GM19372 (cell line): ENCODE data around the gene MAP4K2.

ENCODE experiments used
- ATAC-seq: cut with Tn5 transposase; IDR thresholded peaks from one replicate; pipeline ENCODE4 v1.9.1; 2021; ENCODE audit warnings: mild to moderate bottlenecking, low read depth, moderate library complexity; ENCODE audit not compliant: unreplicated experiment

MAP4K2 gene

DNA sequence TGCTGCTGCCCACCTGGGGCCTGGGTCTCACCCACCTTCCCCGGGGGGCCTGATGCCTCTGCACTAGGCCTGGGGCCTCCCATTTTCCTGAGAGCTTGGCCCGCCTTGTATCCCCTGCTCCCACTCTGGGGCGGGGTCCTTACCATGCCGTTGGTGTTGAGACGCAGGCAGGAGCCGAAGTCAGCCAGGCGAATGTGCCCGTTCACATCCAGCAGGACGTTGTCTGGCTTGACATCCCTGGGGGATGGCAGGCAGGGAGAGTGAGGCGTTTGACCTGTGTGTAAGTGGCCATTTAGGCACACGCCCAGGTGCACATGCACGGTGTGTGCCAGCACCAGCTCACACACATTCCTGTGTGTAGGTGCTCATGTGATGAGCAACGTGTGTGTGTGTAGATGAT, 36.3 kb upstream of the MAP4K2 start:
- ATAC-seq: no peak

DNA sequence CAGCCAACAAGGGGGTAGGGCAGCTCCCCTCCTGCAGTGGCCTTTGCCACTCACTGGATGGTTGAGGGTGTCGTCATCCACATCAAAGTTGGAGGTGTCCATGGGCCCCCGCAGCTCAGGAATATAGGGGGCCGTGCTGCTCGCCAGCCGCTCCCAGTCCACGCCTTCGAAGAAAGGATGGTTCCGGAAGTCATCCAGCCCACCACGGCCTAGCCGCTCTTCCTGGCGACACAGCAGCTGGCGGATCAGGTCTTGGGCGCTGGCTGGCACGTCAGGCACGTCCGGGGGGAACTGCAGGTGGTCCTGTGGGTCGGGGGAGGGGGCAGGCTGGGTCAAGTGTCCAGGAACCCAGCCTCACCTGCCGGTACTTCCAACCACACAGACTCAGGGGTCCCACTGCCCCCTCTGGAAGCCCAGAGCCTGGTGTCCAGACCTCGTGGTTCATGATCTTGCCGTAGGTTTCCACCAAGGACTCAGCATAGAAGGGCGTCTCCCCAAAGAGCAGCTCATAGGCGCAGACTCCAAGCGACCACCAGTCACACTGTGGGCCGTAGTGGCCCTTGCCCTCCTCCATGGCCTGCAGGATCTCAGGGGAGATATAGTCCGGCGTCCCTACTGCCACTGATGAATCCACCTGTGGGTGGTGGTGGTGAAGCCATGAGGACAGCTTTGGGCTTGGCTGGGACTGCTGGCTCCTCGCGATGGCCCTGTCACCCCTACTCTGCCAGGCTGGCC, 35.8 kb upstream of the MAP4K2 start:
- ATAC-seq: no peak

DNA sequence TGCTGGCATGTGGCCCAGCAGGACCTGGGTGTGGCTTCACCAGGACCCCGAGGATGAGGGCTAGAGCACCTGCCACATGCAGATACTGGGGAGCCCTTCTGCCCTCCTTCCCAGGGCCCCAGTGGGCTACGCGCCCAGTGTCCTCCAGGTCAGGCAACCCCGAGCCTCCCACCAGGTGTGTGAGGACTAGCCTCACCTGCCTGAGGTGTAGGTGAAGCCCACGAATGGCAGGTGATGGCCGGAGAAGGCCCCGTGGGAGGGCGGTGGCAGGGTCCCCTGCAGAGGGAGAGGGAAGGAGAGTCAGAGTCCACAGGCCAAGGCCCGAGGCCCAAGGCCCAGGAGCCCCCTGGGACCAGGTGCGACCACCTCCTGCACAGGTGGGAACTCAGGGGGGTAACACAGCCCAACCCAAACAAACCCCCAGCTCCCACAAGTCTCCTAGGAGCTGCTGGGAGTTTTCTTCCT, 34.9 kb upstream of the MAP4K2 start:
- ATAC-seq: no peak

- no peak for ATAC-seq
Measured at GRCh38 chr11:64836448-64837072, 33.5 kb upstream of the MAP4K2 start.

DNA sequence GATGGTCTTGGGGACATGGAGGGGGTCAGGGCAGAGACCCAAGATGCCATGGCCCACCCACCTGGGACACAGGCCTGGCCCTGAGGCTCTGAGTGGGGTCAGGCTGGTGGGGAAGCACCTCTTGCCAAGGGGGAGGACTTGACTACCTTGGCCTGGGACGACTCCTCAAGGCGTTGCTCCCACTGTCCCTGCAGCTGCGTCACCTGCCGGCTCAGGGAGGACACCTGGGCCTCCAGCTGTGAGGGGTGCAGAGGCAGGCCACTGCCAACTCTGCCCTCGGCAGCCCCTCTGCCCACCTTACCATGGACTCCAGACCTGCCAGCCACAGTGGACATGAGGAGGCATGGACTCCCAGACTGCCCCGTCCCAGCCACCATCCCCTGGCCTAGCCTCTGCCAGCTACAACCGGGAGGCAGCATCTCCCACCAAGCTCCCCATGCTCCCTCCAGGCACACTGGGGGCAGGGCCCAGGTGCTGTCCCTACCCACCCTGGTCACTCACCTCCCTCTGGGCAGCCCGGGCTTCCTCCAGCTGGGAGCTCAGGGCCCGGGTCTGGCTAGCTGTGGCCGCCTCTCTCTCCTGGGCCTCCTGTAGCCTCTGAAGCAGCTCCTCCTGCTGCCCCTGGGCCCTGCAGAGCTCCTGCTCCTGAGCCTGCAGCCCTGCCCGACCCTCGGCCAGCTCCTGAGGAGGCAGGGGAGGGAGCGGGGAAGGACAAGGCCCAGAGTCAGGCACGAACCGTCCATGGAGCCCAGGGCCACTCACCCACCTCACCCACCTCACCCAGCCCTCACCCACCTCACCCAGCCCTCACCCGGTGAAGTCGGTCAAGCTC, 32.8 kb upstream of the MAP4K2 start:
- ATAC-seq: no peak

- no peak for ATAC-seq
Measured at GRCh38 chr11:64834723-64835615, 32.0 kb upstream of the MAP4K2 start.

DNA sequence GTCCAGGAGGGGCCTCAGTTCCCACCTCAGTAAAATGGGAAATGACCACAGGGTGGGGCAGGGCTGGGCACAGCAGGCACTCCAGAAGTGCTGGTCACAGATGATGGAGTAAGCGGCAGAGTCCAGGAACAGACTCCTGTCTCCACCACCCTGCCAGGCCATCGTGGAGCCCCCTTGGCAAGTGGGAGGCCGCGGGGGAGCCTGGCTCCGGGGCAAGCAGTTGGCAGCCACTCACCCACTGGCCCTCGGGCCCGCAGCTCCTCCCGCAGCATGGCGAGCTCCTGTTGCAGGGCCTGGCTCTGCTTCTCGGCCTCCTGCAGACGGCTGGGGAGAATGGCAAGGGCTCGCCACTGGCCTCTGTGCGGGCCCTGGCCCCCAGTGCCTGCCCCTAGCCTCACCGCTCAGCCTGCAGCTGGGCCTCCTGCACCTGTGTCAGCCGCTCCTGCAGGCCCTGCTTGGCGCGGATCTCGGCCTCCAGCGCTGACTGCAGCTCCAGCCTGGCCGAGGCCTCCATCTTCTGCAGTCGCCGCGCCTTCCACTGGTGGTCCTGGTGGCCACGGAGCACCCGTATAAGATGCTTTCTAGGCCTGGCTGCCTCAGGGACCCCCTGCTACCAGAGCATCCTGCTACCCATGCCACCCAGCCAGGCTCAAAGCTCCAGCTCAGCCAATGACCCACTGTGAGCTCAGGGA, 31.2 kb upstream of the MAP4K2 start:
- no peak for ATAC-seq

DNA sequence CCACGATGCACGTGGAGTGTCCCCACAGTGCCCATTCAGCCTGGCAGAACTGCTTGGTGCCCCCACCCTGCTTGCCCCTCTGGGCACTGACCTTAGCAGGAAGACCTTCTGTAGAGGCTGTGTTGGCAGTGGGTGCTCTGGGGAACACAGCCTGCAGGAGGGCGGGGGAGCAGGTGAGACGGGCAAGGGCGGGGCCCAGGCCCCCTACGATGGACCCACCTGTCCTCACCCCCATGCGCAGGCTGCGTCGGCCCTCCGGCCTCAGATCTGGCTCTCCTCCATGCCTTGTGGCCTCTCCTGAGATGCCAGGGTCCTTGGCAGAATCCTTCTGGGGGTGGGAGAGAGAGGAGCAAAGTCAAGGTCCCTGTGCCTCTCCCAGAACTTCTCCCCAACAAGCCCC, 30.5 kb upstream of the MAP4K2 start:
- no peak for ATAC-seq

DNA sequence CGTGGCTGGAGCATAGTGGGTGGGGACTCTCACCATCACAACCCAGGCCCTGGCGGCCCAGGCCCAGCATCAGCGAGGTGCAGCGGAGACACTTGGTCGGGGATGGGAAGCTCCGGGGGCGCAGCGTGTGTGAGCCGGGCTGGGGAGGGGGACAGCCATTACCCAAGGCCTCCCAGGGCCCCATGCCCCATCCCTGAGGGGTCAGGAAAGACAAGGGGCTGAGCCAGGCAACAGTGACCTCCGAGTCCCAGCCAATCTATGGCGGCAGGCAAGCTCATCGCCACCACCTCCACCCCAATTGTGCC, 30.1 kb upstream of the MAP4K2 start:
- no peak for ATAC-seq

- no peak for ATAC-seq
Measured at GRCh38 chr11:64832467-64833197, 29.6 kb upstream of the MAP4K2 start.

DNA sequence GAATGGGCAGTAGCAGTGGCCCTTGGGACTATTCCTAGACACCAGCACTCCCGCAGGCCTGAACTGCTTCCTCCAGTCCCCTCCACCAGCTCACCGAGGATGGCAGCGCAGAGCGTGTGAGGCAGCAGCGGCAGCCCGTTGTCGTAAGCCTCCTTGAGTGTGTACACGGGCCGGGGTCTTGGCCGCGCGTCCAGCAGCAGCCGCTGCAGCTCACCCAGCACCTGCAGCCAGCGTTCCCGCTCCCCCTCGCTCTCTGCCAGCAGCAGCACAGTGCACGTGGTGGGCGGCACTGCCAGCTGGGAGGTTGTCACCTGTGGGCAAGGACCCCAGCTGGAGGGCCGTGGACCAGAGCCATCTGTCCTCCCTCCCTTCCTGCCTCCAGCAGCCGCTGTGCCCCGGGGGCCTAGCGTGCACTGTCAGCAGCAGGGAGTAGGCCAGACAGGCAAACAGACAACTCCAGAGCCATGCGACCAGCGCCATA, 28.4 kb upstream of the MAP4K2 start:
- no peak for ATAC-seq

DNA sequence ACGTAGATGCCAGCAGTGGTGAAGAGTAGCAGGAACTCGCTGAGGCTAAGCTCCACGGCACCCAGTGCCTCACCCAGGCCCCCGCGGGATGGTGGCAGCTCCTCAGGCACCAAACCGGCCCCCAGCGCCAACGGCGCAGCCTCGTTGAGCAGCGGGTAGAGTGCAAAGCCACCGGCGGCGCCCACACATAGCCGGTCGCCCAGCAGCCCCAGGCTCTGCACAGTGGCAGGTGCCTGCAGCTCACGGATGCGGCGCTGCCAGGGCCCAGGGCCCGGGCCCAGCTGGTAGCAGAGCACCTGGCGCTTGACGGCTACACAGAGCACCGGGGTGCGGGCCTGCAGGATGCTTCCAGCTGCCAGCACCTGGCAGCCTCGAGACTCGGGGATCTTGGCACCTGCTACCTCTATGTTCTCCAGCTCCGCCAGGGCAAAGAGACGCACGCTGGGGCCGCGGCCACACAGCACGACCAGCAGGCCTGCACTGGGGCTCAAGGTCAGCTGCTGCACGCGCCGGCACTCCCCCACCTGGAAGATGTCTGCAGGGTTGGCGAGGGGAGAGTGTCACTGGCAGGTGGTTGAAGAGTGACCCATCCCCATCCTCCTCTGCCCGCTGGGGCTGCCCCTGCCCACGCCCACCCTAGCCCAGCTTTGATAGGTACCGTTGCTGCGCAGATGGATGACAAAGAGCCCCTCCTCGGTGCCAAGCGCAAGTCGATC, 26.7 kb upstream of the MAP4K2 start:
- ATAC-seq: no peak

DNA sequence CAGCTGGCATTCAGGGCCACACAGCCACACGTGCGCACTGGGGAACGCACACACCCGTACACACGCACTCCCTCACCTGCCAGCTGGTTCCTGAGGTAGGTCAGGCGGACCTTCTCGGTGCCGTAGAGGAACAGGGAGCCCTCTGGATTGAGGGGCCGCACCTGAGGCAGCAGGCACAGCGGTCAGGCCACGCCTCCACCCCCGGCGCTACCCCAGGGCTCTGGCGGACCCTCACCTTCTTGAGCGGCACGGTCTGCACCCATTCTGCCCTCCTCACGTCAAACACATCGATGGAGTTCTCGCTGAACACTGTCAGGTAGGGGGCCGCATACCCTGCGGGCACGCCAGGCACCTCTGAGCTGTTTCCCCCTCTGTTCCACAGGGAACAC, 24.4 kb upstream of the MAP4K2 start:
- no peak for ATAC-seq

- ATAC-seq: no peak
Measured at GRCh38 chr11:64826578-64827450, 23.8 kb upstream of the MAP4K2 start.

- no peak for ATAC-seq
Measured at GRCh38 chr11:64826062-64826461, 23.0 kb upstream of the MAP4K2 start.

- ATAC-seq: no peak
Measured at GRCh38 chr11:64823568-64824119, 20.6 kb upstream of the MAP4K2 start.

- no peak for ATAC-seq
Measured at GRCh38 chr11:64817476-64817875, 14.5 kb upstream of the MAP4K2 start.
